ENCODE results near the gene GXYLT2. TPM values are rescaled to one million over a fixed set of nuclear protein-coding genes. Genes with fewer than 3 reads are reported as not detected.

GXYLT2 gene
- total and polyA plus RNA-seq, 10 of the 15 experiments (the other 5 are each of a cell fraction or from before 2014, with no cell fraction given) = 0.27 to 2.6 (median 0.78) TPM

DNA sequence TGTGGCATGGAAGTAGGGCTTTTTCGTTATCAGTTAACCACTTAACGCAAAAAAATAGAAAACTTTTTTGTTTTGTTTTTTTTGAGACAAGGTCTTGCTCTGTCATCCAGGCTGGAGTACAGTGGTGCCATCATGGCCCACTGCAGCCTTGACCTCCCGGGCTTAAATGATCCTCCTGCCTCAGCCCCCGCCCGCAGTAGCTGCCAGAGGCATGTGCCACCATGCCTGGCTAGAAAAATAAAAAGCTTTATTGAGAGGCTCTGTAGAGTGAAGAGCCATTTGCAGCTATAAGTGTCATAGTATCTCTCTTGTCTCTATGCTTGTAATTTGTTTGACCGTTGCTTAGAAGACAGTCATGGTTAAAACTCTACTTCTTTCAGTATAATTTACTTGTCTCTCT lies 122.3 kb downstream of the GXYLT2 start:
- no peaks in the 10 kb centered on the region for H4K20me1 ChIP-seq (ENCODE audit: control insufficient read depth, insufficient read depth)
- FAIRE-seq (no peak), ATAC-seq (no peak), DNase-seq (ENCODE audit: low read depth, low spot score) (no peak)
- TF ChIP-seq KLF5 (IDR thresholded peaks at IDR 0.05; ENCODE audit: partially characterized antibody) (no peak), TBL1XR1 (IDR thresholded peaks at IDR 0.05; ENCODE audit: low read depth, low read length) (no peak), STAT1 (conservative IDR thresholded peaks at IDR 0.05) (no peak), ZBED1 (IDR thresholded peaks at IDR 0.05; ENCODE audit: borderline replicate concordance) (no peak), MTA2 (IDR thresholded peaks at IDR 0.05; ENCODE audit: low read depth) (no peak), RAD21 (IDR thresholded peaks at IDR 0.05; ENCODE audit: insufficient read depth, low read depth, low read length) (no peak), POLR2AphosphoS2 (IDR thresholded peaks at IDR 0.05; ENCODE audit: low read depth, low read length) (no peak), IRF4 (IDR thresholded peaks at IDR 0.05; ENCODE audit: low read depth, low read length) (no peak), DPF2 (IDR thresholded peaks at IDR 0.05) (no peak), CEBPB (IDR thresholded peaks at IDR 0.05; ENCODE audit: borderline replicate concordance in 1 of 2, low read depth in 2 of 2, low read length in 2 of 2) (no peak), NBN (IDR thresholded peaks at IDR 0.05) (no peak)
- H3K9me3 ChIP-seq (replicated peaks; ENCODE audit: control insufficient read depth, insufficient read depth, low read length) = no peaks in the 10 kb centered on the region; the same call in 1 of the 3 replicates
- SMC1A ChIA-PET (ENCODE audit: uncharacterized antibody, unreplicated experiment) = interaction anchor here (0.6 to 2.5 kb wide), 3 partner anchors 10 to 46 kb away, joined by 3 to 10 read pairs (median 5); no protein-coding TSS in a partner anchor
- no peak overlapping the region for H3K4me2 ChIP-seq (ENCODE audit: control insufficient read depth, insufficient read depth)
- H3K36me3 ChIP-seq (ENCODE audit: control insufficient read depth in 2 of 2, insufficient read depth in 2 of 2, low read length in 1 of 2) = peaks cover 0 to 28% of the 10 kb centered on the region in 2 experiments; a peak in 3 of 4 replicates
- no TSS peak for BruUV-seq (replicated peaks)
- CTCF ChIA-PET = interaction anchor here (0.8 to 3.0 kb wide), 6 partner anchors 11 to 48 kb away, joined by 3 to 25 read pairs (median 4); partner anchors contain the start of gene PPP4R2
- H3K79me2 ChIP-seq (ENCODE audit: control insufficient read depth, insufficient read depth, low read length) = peaks cover 88% of the 10 kb centered on the region
- H3K4me3 ChIP-seq = no peak overlapping the region
- no peak overlapping the region for H2AFZ ChIP-seq (ENCODE audit: control insufficient read depth, low read depth, low read length)
- in situ Hi-C loops (cut with MboI) = no loop called here
- RAD21 ChIA-PET (ENCODE audit: unreplicated experiment) = interaction anchor here (1.3 kb wide), 1 partner anchor 47 kb away, joined by 4 read pairs; no protein-coding TSS in a partner anchor
- H3K27me3 ChIP-seq (replicated peaks in 1 of 2; ENCODE audit: control insufficient read depth in 2 of 2, insufficient read depth in 2 of 2, low read length in 1 of 2) = no peaks in the 10 kb centered on the region
- H3K27ac ChIP-seq (ENCODE audit: control insufficient read depth, insufficient read depth) = no peak overlapping the region
- no peaks in the 10 kb centered on the region for H3K4me1 ChIP-seq (ENCODE audit: control insufficient read depth, insufficient read depth, low read length)
- H3K9ac ChIP-seq (ENCODE audit: control insufficient read depth, insufficient read depth, low read length) = no peak overlapping the region
- POLR2A ChIA-PET = interaction anchor here (0.8 to 1.3 kb wide), 3 partner anchors 12 to 184 kb away, joined by 3 read pairs; no protein-coding TSS in a partner anchor
- 89% methylated on average over 6 of the region's 6 CpGs for WGBS (ENCODE audit: insufficient coverage, insufficient replicate concordance, low lambda C conversion rate, missing lambda C conversion rate)
- intact Hi-C loops (cut with micrococcal nuclease; ENCODE audit: unreplicated experiment) = no loop called here

Measured in GM12878 (cell line).